K562 (cell line): ENCODE data around the gene FILIP1L. TPM values are rescaled to one million over a fixed set of nuclear protein-coding genes. Genes with fewer than 3 reads are reported as not detected.

Experiments
- ATAC-seq: fragments of 200-7000 bp; cut with Tn5 transposase; 3 replicates; pipeline ENCODE4 v1.9.1; 2020; ENCODE audit warnings: moderate library complexity
- BruUV-seq: library from RNA; stranded (reverse); fragments of 400-500 nt; replicated peaks from 2 replicates; lab custom pipeline; 2021; lab: Mats Ljungman, UMichigan
- CTCF ChIA-PET: fragments of 300-600 bp; formaldehyde crosslinking; extraction: SDS; loops from one replicate; lab custom pipeline; 2021; ENCODE audit warnings: low intra/inter-chr PET ratio; lab: Yijun Ruan, JAX
- POLR2A ChIA-PET: fragments of 300-600, 350-650 bp; sonication (Branson Sonifier 250); formaldehyde crosslinking; extraction: SDS; loops from one replicate; lab custom pipeline; 2021; ENCODE audit warnings: antibody characterized with exemption, inconsistent platforms; lab: Yijun Ruan, JAX
- DNase-seq, 4 experiments: peaks; one replicate each; pipeline versions ENCODE4 v3.0.0 to v3.0.0-alpha.2; 2011 to 2018; ENCODE audit warnings: low spot score in 3 of 4, mixed read lengths in 3 of 4; ENCODE audit errors: extremely low read depth in 1 of 4
- FAIRE-seq: peaks from 2 replicates; lab custom pipeline; 2011; peaks lifted over from hg19 to GRCh38; lab: Jason Lieb, UNC
- H2AFZ ChIP-seq: 2 replicates; pipeline ENCODE4 v1.6.0; 2011; ENCODE audit warnings: low read depth, low read length, control low read depth, inconsistent platforms
- H3K27ac ChIP-seq: fragments of 200-600 bp; 3 replicates; pipeline ENCODE4 v1.8.0; 2011; ENCODE audit warnings: low read depth, mild to moderate bottlenecking, control low read depth, inconsistent platforms, low read length, moderate library complexity, mixed read lengths; ENCODE audit errors: extremely low read depth
- H3K27me3 ChIP-seq, 2 experiments: fragments of 300-600 bp in 1 of 2; 2 replicates in 1 of 2; 3 replicates in 1 of 2; pipeline versions ENCODE4 v1.6.0 to v1.8.0; 2011; ENCODE audit warnings: inconsistent platforms in 2 of 2, low read length in 2 of 2, mild to moderate bottlenecking in 1 of 2, mixed read lengths in 1 of 2, moderate library complexity in 1 of 2; ENCODE audit not compliant: control insufficient read depth in 2 of 2, insufficient read depth in 2 of 2
- H3K36me3 ChIP-seq: fragments of 300-600 bp; 3 replicates; pipeline ENCODE4 v1.8.0; 2011; ENCODE audit warnings: mild to moderate bottlenecking, low read length, inconsistent platforms; ENCODE audit not compliant: control insufficient read depth, insufficient read depth
- H3K4me1 ChIP-seq, 2 experiments: fragments of 200-600 bp in 1 of 2; replicated peaks in 1 of 2; 2 replicates in 1 of 2; 3 replicates in 1 of 2; pipeline versions ENCODE4 v1.5.1 to v1.8.0; 2011; ENCODE audit warnings: inconsistent platforms in 2 of 2, low read length in 2 of 2, mild to moderate bottlenecking in 1 of 2, mixed read lengths in 1 of 2, moderate library complexity in 1 of 2; ENCODE audit not compliant: control insufficient read depth in 2 of 2, insufficient read depth in 2 of 2
- H3K4me2 ChIP-seq: 2 replicates; pipeline ENCODE4 v1.6.1; 2011; ENCODE audit warnings: low read length, control low read depth, inconsistent platforms, mixed read lengths; ENCODE audit not compliant: insufficient read depth
- H3K4me3 ChIP-seq: fragments of 200-600 bp; sonication (generic), shearing (Covaris generic); 2 replicates; pipeline ENCODE4 v1.5.1; 2016; ENCODE audit warnings: control low read depth, inconsistent platforms
- H3K79me2 ChIP-seq: fragments of 200-600 bp; 3 replicates; pipeline ENCODE4 v1.8.0; 2011; ENCODE audit warnings: low read length, inconsistent platforms; ENCODE audit not compliant: control insufficient read depth, insufficient read depth
- H3K9ac ChIP-seq, 2 experiments: 2 replicates each; pipeline versions ENCODE4 v1.6.0 to v1.6.1; 2011; ENCODE audit warnings: low read depth in 2 of 2, low read length in 2 of 2, control low read depth in 1 of 2, inconsistent platforms in 1 of 2, mild to moderate bottlenecking in 1 of 2, mixed read lengths in 1 of 2; ENCODE audit not compliant: insufficient read depth in 1 of 2
- H3K9me1 ChIP-seq: one replicate; pipeline ENCODE4 v1.6.0; 2011; ENCODE audit warnings: inconsistent platforms, mild to moderate bottlenecking, low read length, moderate library complexity; ENCODE audit not compliant: control insufficient read depth, insufficient read depth
- H3K9me3 ChIP-seq: replicated peaks from 2 replicates; pipeline ENCODE4 v1.5.1; 2011; ENCODE audit warnings: low read depth, low read length, inconsistent platforms; ENCODE audit not compliant: control insufficient read depth, insufficient read depth
- H4K20me1 ChIP-seq: replicated peaks from 2 replicates; pipeline ENCODE4 v1.6.1; 2011; ENCODE audit warnings: low read length, inconsistent platforms, mixed read lengths; ENCODE audit not compliant: control insufficient read depth, insufficient read depth
- E2F3 ChIP-seq: fragments of 250-450 bp; sonication (Bioruptor Pico); IDR thresholded peaks from 2 replicates; pipeline ENCODE4 v1.4.0; 2020; ENCODE audit warnings: mild to moderate bottlenecking
- HDAC6 ChIP-seq: IDR thresholded peaks from 2 replicates; pipeline ENCODE4 v1.6.1; 2012; ENCODE audit warnings: low read depth, mild to moderate bottlenecking, control low read depth, inconsistent platforms, low read length, moderate library complexity
- HNRNPH1 ChIP-seq: fragments of 200-400 bp; formaldehyde crosslinking; optimal IDR thresholded peaks from 2 replicates; pipeline ENCODE3; 2017; ENCODE audit warnings: low read depth, mild to moderate bottlenecking, low read length, moderate library complexity
- HNRNPUL1 ChIP-seq: fragments of 200-400 bp; formaldehyde crosslinking; IDR thresholded peaks from 2 replicates; pipeline ENCODE4 v1.6.1; 2017; ENCODE audit warnings: low read length
- MECOM ChIP-seq: fragments of 250-450 bp; sonication (Bioruptor Pico); IDR thresholded peaks from 2 replicates; pipeline ENCODE4 v1.8.0; 2022; ENCODE audit warnings: inconsistent platforms
- RBM25 ChIP-seq: fragments of 200-400 bp; formaldehyde crosslinking; IDR thresholded peaks from 2 replicates; pipeline ENCODE4 v1.6.1; 2018; ENCODE audit warnings: low read length, low read depth, moderate library complexity; ENCODE audit not compliant: severe bottlenecking
- SRSF3 ChIP-seq: fragments of 200-400 bp; formaldehyde crosslinking; IDR thresholded peaks from 2 replicates; pipeline ENCODE4 v1.6.1; 2016; ENCODE audit warnings: mild to moderate bottlenecking, low read length, moderate library complexity; ENCODE audit not compliant: insufficient read depth
- ZNF384 ChIP-seq: IDR thresholded peaks from 2 replicates; pipeline ENCODE4 v1.6.1; 2012; ENCODE audit warnings: low read depth, low read length, improper control_type of control experiment
- WGBS: fragments of 100-300 bp; shearing (Covaris generic); methylation state at CpG from one replicate; pipeline ENCODE4 v1.1.6; 2016; ENCODE audit warnings: low coverage, mixed read lengths; ENCODE audit not compliant: insufficient coverage; ENCODE audit errors: missing lambda C conversion rate; 5-methylcytosine and 5-hydroxymethylcytosine counted together
- in situ Hi-C: fragments of 300-500 bp; cut with MboI; formaldehyde crosslinking; loops from 4 replicates; pipeline ENCODE4 v1.15.0; 2018; ENCODE audit warnings: inconsistent platforms, mixed read lengths
- intact Hi-C: fragments of 100-400 bp; cut with micrococcal nuclease; formaldehyde crosslinking; loops from 2 replicates; pipeline ENCODE4 v1.14.2; 2022
- polyA plus RNA-seq, 8 experiments: library from polyadenylated mRNA; depleted of rRNA in 4 of 8; stranded (reverse) in 5 of 8; unstranded in 3 of 8; fragments of >200 nt; fragmentation: Nextera tagmentation in 2 of 8; fragmentation: Illumina TruSeq in 1 of 8; extraction: Ambion mirVana in 2 of 8; extraction: Trizol in 1 of 8; gene quantifications; 2 replicates each; pipeline versions ENCODE4 v1.2.1 to v1.2.3, GENCODE V29; 2011 to 2014; ENCODE audit warnings: inconsistent platforms in 1 of 8, missing spikeins in 1 of 8
- total RNA-seq, 7 experiments: library from RNA; depleted of rRNA in 6 of 7; stranded (reverse); fragments of >200 nt in 6 of 7; fragmentation: Illumina TruSeq in 2 of 7; extraction: Trizol in 2 of 7; gene quantifications; 2 replicates each; pipeline versions ENCODE4 v1.2.1 to v1.2.3, GENCODE V29; 2011 to 2021; ENCODE audit warnings: low replicate concordance in 1 of 7

Gene FILIP1L
- total and polyA plus RNA-seq, 9 of the 15 experiments (the other 6 are each of a cell fraction or from before 2014, with no cell fraction given), result 0.50 to 2.1 (median 1.1) TPM

DNA sequence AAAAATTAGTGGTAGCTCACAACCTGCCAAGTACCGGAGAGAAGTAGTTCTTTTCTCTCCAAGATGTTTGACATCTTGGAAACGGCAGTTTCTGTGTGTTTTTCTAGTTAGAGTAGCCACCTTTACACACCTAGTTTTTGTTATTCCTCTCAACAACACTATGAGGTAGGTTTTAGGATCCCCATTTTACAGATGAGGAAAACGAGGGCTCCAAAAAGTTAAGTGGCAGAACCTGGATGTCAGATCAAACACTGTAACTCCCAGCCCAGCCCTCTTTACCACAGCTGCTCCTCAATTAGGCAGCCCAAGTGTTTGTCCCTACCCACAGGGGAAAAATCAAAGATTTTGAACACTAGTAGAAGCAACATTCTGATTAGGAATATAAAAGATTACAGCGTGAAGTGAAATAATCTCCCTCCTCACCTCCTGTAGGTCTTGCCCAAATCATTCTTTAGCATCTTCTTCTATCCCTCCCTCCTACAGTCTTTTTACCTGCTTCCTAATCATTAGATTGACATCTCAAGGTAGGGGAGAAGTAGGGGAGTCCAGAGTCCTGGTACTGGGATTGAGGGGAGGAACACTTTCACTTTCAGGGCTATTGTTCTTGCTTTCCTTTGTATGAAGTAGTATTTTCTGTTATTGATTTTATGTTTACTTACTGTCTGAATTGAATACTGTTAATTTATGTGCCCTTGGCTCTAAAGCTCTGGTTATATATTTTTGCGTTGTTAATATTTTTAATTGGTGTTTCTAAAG, 154.0 kb downstream of the FILIP1L start:
- Histone ChIP-seq H3K27me3 (no peaks in the 10 kb centered on the region), H3K9ac (no peak overlapping the region), H3K4me1 (no peaks in the 10 kb centered on the region), H3K27ac (no peak overlapping the region), H3K36me3 (no peaks in the 10 kb centered on the region), H4K20me1 (no peaks in the 10 kb centered on the region), H3K79me2 (no peaks in the 10 kb centered on the region), H2AFZ (no peak overlapping the region), H3K9me1 (no peaks in the 10 kb centered on the region), H3K9me3 (no peaks in the 10 kb centered on the region), H3K4me2 (no peak overlapping the region), H3K4me3 (no peak overlapping the region)
- ATAC-seq (no peak), DNase-seq (no peak), FAIRE-seq (no peak)
- TF ChIP-seq ZNF384 (no peak), HNRNPH1 (no peak), MECOM (CRISPR knock-in tag) (no peak), HNRNPUL1 (no peak), SRSF3 (no peak), RBM25 (peak; percentile 53), HDAC6 (no peak), E2F3 (no peak)
- ChIA-PET POLR2A (interaction anchor here (0.8 to 1.2 kb wide), 2 partner anchors 20 to 42 kb away, joined by 3 read pairs; no protein-coding TSS in a partner anchor), CTCF (no interaction called here)
- in situ Hi-C loops, result no loop called here
- intact Hi-C loops, result no loop called here
- BruUV-seq, result no TSS peak
- WGBS, result 55% methylated on average over 5 of the region's 5 CpGs
